Fibroblast of peridontal ligament (primary cell): ENCODE data around the gene TERF2IP.

Experiments
- DNase-seq: peaks from one replicate; pipeline ENCODE4 v3.0.0-alpha.2; 2010; ENCODE audit errors: extremely low read depth

TERF2IP gene

GRCh38 chr16:75647492-75648264 is at the start of gene TERF2IP, which contains the start of gene KARS1:
Gene TERF2IP (plus strand): TSS chr16:75647773. CDS start chr16:75647883, 110 bp downstream.
Gene KARS1 (minus strand): TSS chr16:75647665. CDS start chr16:75647639, 26 bp downstream.
- peak; percentile 86 for DNase-seq

- no peak for DNase-seq
These were observed 47.9 kb upstream of the TERF2IP start for GRCh38 chr16:75599452-75600277.

- DNase-seq: no peak
These were observed 44.3 kb upstream of the TERF2IP start for GRCh38 chr16:75603241-75603640.

GRCh38 chr16:75606507-75606906 is 41.1 kb upstream of the TERF2IP start:
- no peak for DNase-seq

- no peak for DNase-seq
These were observed 33.3 kb upstream of the TERF2IP start for GRCh38 chr16:75614066-75614897.

GRCh38 chr16:75615619-75616018 is 32.0 kb upstream of the TERF2IP start:
- DNase-seq: no peak

- no peak for DNase-seq
These were observed 31.0 kb upstream of the TERF2IP start for GRCh38 chr16:75616521-75617010.

- no peak for DNase-seq
These were observed 30.5 kb upstream of the TERF2IP start for GRCh38 chr16:75617121-75617520.

- no peak for DNase-seq
These were observed 28.8 kb upstream of the TERF2IP start for GRCh38 chr16:75618780-75619179.

GRCh38 chr16:75620326-75621169 is 27.0 kb upstream of the TERF2IP start:
- no peak for DNase-seq

- peak; percentile 64 for DNase-seq
These were observed 26.4 kb upstream of the TERF2IP start for GRCh38 chr16:75621170-75621477.

- peak; percentile 98 for DNase-seq
These were observed 24.6 kb upstream of the TERF2IP start, which contains the start of gene ADAT1 for GRCh38 chr16:75622761-75623605. Gene ADAT1 (minus strand): TSS chr16:75623281. CDS start chr16:75620799, 2,482 bp downstream.

GRCh38 chr16:75624921-75625334 is 22.6 kb upstream of the TERF2IP start:
- DNase-seq: peak; percentile 23

- no peak for DNase-seq
These were observed 20.8 kb upstream of the TERF2IP start for GRCh38 chr16:75626806-75627205.

- no peak for DNase-seq
These were observed 19.7 kb upstream of the TERF2IP start for GRCh38 chr16:75627851-75628250.

GRCh38 chr16:75628351-75628750 is 19.2 kb upstream of the TERF2IP start:
- no peak for DNase-seq

- DNase-seq: no peak
These were observed 18.4 kb upstream of the TERF2IP start for GRCh38 chr16:75629132-75629531.

- DNase-seq: no peak
These were observed 17.5 kb upstream of the TERF2IP start for GRCh38 chr16:75630052-75630451.

- no peak for DNase-seq
These were observed 14.7 kb upstream of the TERF2IP start for GRCh38 chr16:75632857-75633256.

- no peak for DNase-seq
These were observed 12.5 kb upstream of the TERF2IP start for GRCh38 chr16:75635036-75635435.
